ENCODE results near the gene FKBP7.

The FKBP7 gene

GRCh38 chr2:178479275-178479616 lies 846 bp upstream of the FKBP7 start:
- no peak for ATAC-seq (ENCODE audit: low read depth)
- Histone ChIP-seq H3K4me3 (ENCODE audit: severe bottlenecking) (peak overlapping the region; percentile 50), H3K27me3 (ENCODE audit: insufficient read depth, poor library complexity, severe bottlenecking) (no peaks in the 10 kb centered on the region), H3K4me1 (ENCODE audit: insufficient read depth, poor library complexity, severe bottlenecking) (peaks cover 18% of the 10 kb centered on the region), H3K27ac (ENCODE audit: poor library complexity, severe bottlenecking) (peak overlapping the region; percentile 48), H3K9me3 (ENCODE audit: severe bottlenecking) (no peaks in the 10 kb centered on the region), H3K36me3 (ENCODE audit: low read depth) (no peaks in the 10 kb centered on the region)
- TF ChIP-seq CTCF (IDR thresholded peaks at IDR 0.05; ENCODE audit: poor library complexity, severe bottlenecking): peak; percentile 59
- no peak for DNase-seq (ENCODE audit: low spot score)

GRCh38 chr2:178478130-178478438 lies 316 bp downstream of the FKBP7 start:
- no peak for DNase-seq (ENCODE audit: low spot score)

GRCh38 chr2:178477443-178478129 lies 814 bp downstream of the FKBP7 start:
- no peak for TF ChIP-seq CTCF (IDR thresholded peaks at IDR 0.05; ENCODE audit: poor library complexity, severe bottlenecking)
- Histone ChIP-seq H3K27me3 (ENCODE audit: insufficient read depth, poor library complexity, severe bottlenecking) (no peaks in the 10 kb centered on the region), H3K4me3 (ENCODE audit: severe bottlenecking) (peak overlapping the region; percentile 50), H3K36me3 (ENCODE audit: low read depth) (no peaks in the 10 kb centered on the region), H3K9me3 (ENCODE audit: severe bottlenecking) (no peaks in the 10 kb centered on the region), H3K4me1 (ENCODE audit: insufficient read depth, poor library complexity, severe bottlenecking) (peaks cover 22% of the 10 kb centered on the region), H3K27ac (ENCODE audit: poor library complexity, severe bottlenecking) (peak overlapping the region; percentile 48)
- ATAC-seq (ENCODE audit: low read depth) (no peak), DNase-seq (ENCODE audit: low spot score) (no peak)

More at GRCh38 chr2:178478130-178478438, 316 bp downstream of the FKBP7 start:
- Histone ChIP-seq H3K27ac (ENCODE audit: poor library complexity, severe bottlenecking) (peak overlapping the region; percentile 48), H3K36me3 (ENCODE audit: low read depth) (no peaks in the 10 kb centered on the region), H3K27me3 (ENCODE audit: insufficient read depth, poor library complexity, severe bottlenecking) (no peaks in the 10 kb centered on the region), H3K4me1 (ENCODE audit: insufficient read depth, poor library complexity, severe bottlenecking) (peaks cover 22% of the 10 kb centered on the region), H3K9me3 (ENCODE audit: severe bottlenecking) (no peaks in the 10 kb centered on the region), H3K4me3 (ENCODE audit: severe bottlenecking) (peak overlapping the region; percentile 50)
- ATAC-seq (ENCODE audit: low read depth): no peak
- TF ChIP-seq CTCF (IDR thresholded peaks at IDR 0.05; ENCODE audit: poor library complexity, severe bottlenecking): no peak

- peaks cover 15% of the 10 kb centered on the region for H3K4me1 ChIP-seq (ENCODE audit: insufficient read depth, poor library complexity, severe bottlenecking)
- no peaks in the 10 kb centered on the region for H3K9me3 ChIP-seq (ENCODE audit: severe bottlenecking)
- H3K27ac ChIP-seq (ENCODE audit: poor library complexity, severe bottlenecking): no peak overlapping the region
- H3K36me3 ChIP-seq (ENCODE audit: low read depth): no peaks in the 10 kb centered on the region
- no peak for ATAC-seq (ENCODE audit: low read depth)
- DNase-seq (ENCODE audit: low spot score): no peak
- H3K4me3 ChIP-seq (ENCODE audit: severe bottlenecking): no peak overlapping the region
- H3K27me3 ChIP-seq (ENCODE audit: insufficient read depth, poor library complexity, severe bottlenecking): no peaks in the 10 kb centered on the region
- TF ChIP-seq CTCF (IDR thresholded peaks at IDR 0.05; ENCODE audit: poor library complexity, severe bottlenecking): no peak
Measured at GRCh38 chr2:178476477-178476876, 1.9 kb downstream of the FKBP7 start.

- TF ChIP-seq CTCF (IDR thresholded peaks at IDR 0.05; ENCODE audit: poor library complexity, severe bottlenecking): no peak
- ATAC-seq (ENCODE audit: low read depth): no peak
- H3K4me1 ChIP-seq (ENCODE audit: insufficient read depth, poor library complexity, severe bottlenecking): peaks cover 9% of the 10 kb centered on the region
- no peaks in the 10 kb centered on the region for H3K36me3 ChIP-seq (ENCODE audit: low read depth)
- H3K27ac ChIP-seq (ENCODE audit: poor library complexity, severe bottlenecking): no peak overlapping the region
- no peaks in the 10 kb centered on the region for H3K27me3 ChIP-seq (ENCODE audit: insufficient read depth, poor library complexity, severe bottlenecking)
- no peaks in the 10 kb centered on the region for H3K9me3 ChIP-seq (ENCODE audit: severe bottlenecking)
- DNase-seq (ENCODE audit: low spot score): no peak
- no peak overlapping the region for H3K4me3 ChIP-seq (ENCODE audit: severe bottlenecking)
Measured at GRCh38 chr2:178474560-178474959, 3.8 kb downstream of the FKBP7 start.
